Colonic mucosa (tissue), 4 donors: ENCODE measurements around the gene NRCAM. TPM values are rescaled to one million over a fixed set of nuclear protein-coding genes. Genes with fewer than 3 reads are reported as not detected.
"Not testable (repeated sequence)": the region's sequence is repeated elsewhere in the genome, so short reads cannot be mapped to it uniquely, and the experiment has no call there.

ENCODE experiments used
- DNase-seq: peaks from one replicate; pipeline ENCODE4 v3.0.0-alpha.2; 2020
- H3K27ac ChIP-seq: fragments of 200-600 bp; one replicate; pipeline ENCODE4 v1.8.0; 2021
- H3K27me3 ChIP-seq: fragments of 200-600 bp; one replicate; pipeline ENCODE4 v1.8.0; 2021
- H3K36me3 ChIP-seq: fragments of 200-600 bp; one replicate; pipeline ENCODE4 v1.8.0; 2021
- H3K4me1 ChIP-seq: fragments of 200-600 bp; one replicate; pipeline ENCODE4 v1.8.0; 2021; ENCODE audit warnings: mild to moderate bottlenecking
- H3K4me3 ChIP-seq: fragments of 200-600 bp; one replicate; pipeline ENCODE4 v1.8.0; 2021
- H3K9ac ChIP-seq, 2 donors: one replicate each; pipeline ENCODE4 v1.7.0; 2013; ENCODE audit warnings: control low read depth in 2 of 2, low read depth in 2 of 2, low read length in 2 of 2
- H3K9me3 ChIP-seq: fragments of 200-600 bp; one replicate; pipeline ENCODE4 v1.8.0; 2021
- intact Hi-C: fragments of 100-400 bp; cut with DNase I; formaldehyde crosslinking; loops from one replicate; pipeline ENCODE4 v1.14.1; 2022
- total RNA-seq, 2 donors: library from RNA; stranded (reverse); fragmentation: NEBNext Ultra II Directional in 1 of 2; extraction: Animal tissue kit (Norgen Biotek cat#: 25700) in 1 of 2; gene quantifications; one replicate each; pipeline ENCODE4 v1.2.1, GENCODE V29; 2021
- TF ChIP-seq, protein P1 (sequence below): fragments of 200-600 bp; IDR thresholded peaks from one replicate; pipeline ENCODE4 v1.8.0; 2022; ENCODE audit warnings: antibody characterized with exemption, mild to moderate bottlenecking
- donor health status: healthy.
- donor health status: DM: no; HTN: no; CAD: no.
- donor health status: DM: no; HTN: no; CAD: no.

Gene NRCAM
- total RNA-seq, 2 donors from 2014 or later = 0.42 to 1.1 TPM

DNA sequence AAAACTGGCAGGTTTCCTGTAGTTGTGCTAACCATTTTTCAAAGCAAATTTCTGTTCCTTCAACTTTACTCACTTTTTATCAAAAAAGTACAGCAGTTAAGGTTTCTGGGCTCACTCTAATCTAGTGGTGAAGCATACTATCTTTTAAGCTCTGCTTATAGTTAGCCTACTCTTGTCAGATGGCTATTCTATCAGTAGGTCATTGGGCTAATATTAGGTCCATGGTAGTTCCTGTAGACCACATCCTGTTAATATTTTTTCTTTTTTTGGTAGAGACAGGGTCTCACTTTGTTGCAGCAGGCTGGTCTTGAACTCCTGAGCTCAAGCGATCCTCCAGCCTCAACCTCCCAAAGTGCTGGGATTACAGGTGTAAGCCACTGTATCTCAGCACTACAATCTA, 27.9 kb upstream of the NRCAM start:
- TF ChIP-seq, protein P1, sequence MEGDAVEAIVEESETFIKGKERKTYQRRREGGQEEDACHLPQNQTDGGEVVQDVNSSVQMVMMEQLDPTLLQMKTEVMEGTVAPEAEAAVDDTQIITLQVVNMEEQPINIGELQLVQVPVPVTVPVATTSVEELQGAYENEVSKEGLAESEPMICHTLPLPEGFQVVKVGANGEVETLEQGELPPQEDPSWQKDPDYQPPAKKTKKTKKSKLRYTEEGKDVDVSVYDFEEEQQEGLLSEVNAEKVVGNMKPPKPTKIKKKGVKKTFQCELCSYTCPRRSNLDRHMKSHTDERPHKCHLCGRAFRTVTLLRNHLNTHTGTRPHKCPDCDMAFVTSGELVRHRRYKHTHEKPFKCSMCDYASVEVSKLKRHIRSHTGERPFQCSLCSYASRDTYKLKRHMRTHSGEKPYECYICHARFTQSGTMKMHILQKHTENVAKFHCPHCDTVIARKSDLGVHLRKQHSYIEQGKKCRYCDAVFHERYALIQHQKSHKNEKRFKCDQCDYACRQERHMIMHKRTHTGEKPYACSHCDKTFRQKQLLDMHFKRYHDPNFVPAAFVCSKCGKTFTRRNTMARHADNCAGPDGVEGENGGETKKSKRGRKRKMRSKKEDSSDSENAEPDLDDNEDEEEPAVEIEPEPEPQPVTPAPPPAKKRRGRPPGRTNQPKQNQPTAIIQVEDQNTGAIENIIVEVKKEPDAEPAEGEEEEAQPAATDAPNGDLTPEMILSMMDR = no peak
- H3K4me1 ChIP-seq = no peaks in the 10 kb centered on the region
- DNase-seq = no peak
- no peak overlapping the region for H3K27ac ChIP-seq
- no peak overlapping the region for H3K9ac ChIP-seq
- H3K9me3 ChIP-seq = no peaks in the 10 kb centered on the region
- intact Hi-C loops = no loop called here
- H3K27me3 ChIP-seq = no peaks in the 10 kb centered on the region
- no peak overlapping the region for H3K4me3 ChIP-seq
- no peaks in the 10 kb centered on the region for H3K36me3 ChIP-seq

- no peaks in the 10 kb centered on the region for H3K36me3 ChIP-seq
- no peak overlapping the region for H3K27ac ChIP-seq
- TF ChIP-seq, protein P1 = no peak
- H3K4me1 ChIP-seq = no peaks in the 10 kb centered on the region
- no peaks in the 10 kb centered on the region for H3K27me3 ChIP-seq
- DNase-seq = no peak
- H3K9me3 ChIP-seq = no peaks in the 10 kb centered on the region
- no peak overlapping the region for H3K4me3 ChIP-seq
- intact Hi-C loops = no loop called here
- H3K9ac ChIP-seq = no peak overlapping the region
Observed at GRCh38 chr7:108480311-108480710, 24.1 kb upstream of the NRCAM start.

GRCh38 chr7:108479751-108480150, 23.5 kb upstream of the NRCAM start:
- no peaks in the 10 kb centered on the region for H3K9me3 ChIP-seq
- DNase-seq = no peak
- no peak overlapping the region for H3K9ac ChIP-seq
- H3K27me3 ChIP-seq = no peaks in the 10 kb centered on the region
- H3K4me1 ChIP-seq = no peaks in the 10 kb centered on the region
- no peaks in the 10 kb centered on the region for H3K36me3 ChIP-seq
- intact Hi-C loops = no loop called here
- no peak overlapping the region for H3K4me3 ChIP-seq
- no peak overlapping the region for H3K27ac ChIP-seq
- TF ChIP-seq, protein P1 = no peak

GRCh38 chr7:108479118-108479517, 22.9 kb upstream of the NRCAM start:
- Histone ChIP-seq H3K9me3 (no peaks in the 10 kb centered on the region), H3K27ac (no peak overlapping the region), H3K4me3 (no peak overlapping the region), H3K9ac (no peak overlapping the region), H3K36me3 (no peaks in the 10 kb centered on the region), H3K27me3 (no peaks in the 10 kb centered on the region), H3K4me1 (no peaks in the 10 kb centered on the region)
- TF ChIP-seq, protein P1 = no peak
- intact Hi-C loops = no loop called here
- DNase-seq = no peak

DNA sequence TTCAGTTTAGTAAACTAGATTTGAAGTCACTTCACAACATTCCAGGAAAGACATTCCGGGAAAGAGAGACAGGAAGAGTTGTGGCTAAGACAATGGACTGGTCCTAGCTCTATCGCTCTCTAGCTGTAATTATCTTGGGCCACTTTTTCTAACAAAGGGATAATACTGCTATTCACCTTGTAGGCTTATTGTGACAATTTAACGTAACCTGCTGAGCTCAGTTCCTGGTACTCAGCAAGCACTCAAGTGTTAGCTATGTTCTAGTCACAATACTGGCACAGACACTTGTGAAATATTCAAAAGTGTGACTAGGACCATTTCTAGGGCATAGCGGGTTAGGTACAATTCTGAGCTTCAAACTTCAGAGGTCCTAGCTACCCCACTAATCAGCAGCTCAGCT, 12.0 kb upstream of the NRCAM start:
- no peak overlapping the region for H3K27ac ChIP-seq
- intact Hi-C loops = no loop called here
- TF ChIP-seq, protein P1 = no peak
- no peaks in the 10 kb centered on the region for H3K27me3 ChIP-seq
- no peaks in the 10 kb centered on the region for H3K36me3 ChIP-seq
- DNase-seq = no peak
- no peak overlapping the region for H3K9ac ChIP-seq
- no peaks in the 10 kb centered on the region for H3K4me1 ChIP-seq
- H3K9me3 ChIP-seq = no peaks in the 10 kb centered on the region
- H3K4me3 ChIP-seq = no peak overlapping the region

DNA sequence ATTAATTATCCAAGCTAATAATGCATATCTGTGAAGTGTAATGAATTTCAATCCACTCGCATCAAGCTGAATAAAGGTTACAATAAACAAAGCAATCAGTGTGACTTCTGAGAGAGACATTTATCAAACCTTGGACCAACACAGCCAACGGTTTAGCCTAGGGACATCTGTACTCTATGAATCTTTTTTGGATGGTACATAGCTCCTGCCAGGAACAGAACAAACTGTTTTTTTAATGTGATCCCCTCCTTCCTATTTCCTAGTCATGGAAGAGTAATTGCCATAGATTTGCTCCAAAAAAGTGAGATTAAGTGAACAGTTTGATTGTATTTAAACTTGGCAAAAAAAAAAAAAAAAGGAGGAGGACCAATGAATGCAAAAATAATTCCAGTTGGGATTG, 11.2 kb upstream of the NRCAM start:
- no peaks in the 10 kb centered on the region for H3K4me1 ChIP-seq
- TF ChIP-seq, protein P1 = no peak
- intact Hi-C loops = no loop called here

GRCh38 chr7:108466322-108466721, 10.1 kb upstream of the NRCAM start:
- H3K9me3 ChIP-seq, H3K9ac ChIP-seq, H3K27ac ChIP-seq, intact Hi-C loops, H3K4me1 ChIP-seq, H3K27me3 ChIP-seq, H3K4me3 ChIP-seq, DNase-seq, H3K36me3 ChIP-seq: not testable (repeated sequence)

More for the DNA sequence above, 11.2 kb upstream of the NRCAM start:
- H3K4me3 ChIP-seq = no peak overlapping the region
- H3K27ac ChIP-seq = no peak overlapping the region
- H3K9me3 ChIP-seq = no peaks in the 10 kb centered on the region
- no peak for DNase-seq
- no peak overlapping the region for H3K9ac ChIP-seq
- H3K27me3 ChIP-seq = no peaks in the 10 kb centered on the region
- no peaks in the 10 kb centered on the region for H3K36me3 ChIP-seq
